ENCODE measurements around the gene MIER1.

Gene MIER1

DNA sequence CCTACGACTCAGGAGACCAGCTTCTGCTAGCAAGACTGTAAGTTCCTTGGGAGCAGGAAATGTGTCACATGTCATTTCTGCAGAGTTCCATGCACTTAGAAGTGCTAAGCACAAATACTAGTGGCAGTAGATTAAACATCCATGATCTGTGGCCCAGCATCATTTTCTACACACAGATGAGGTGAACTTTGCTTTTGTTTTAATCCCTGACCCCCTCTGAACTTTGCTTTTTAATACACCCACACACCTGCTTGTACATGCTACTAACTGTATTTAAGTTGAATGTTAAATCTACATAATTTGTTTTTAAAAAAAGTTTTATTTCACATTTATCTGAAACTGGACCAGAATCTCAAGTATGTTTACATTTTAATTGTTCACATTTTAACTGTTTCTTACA is 104.7 kb downstream of the MIER1 start:
- H3K4me3 ChIP-seq (ENCODE audit: low read depth, low read length): no peak overlapping the region
- TF ChIP-seq, protein P1, sequence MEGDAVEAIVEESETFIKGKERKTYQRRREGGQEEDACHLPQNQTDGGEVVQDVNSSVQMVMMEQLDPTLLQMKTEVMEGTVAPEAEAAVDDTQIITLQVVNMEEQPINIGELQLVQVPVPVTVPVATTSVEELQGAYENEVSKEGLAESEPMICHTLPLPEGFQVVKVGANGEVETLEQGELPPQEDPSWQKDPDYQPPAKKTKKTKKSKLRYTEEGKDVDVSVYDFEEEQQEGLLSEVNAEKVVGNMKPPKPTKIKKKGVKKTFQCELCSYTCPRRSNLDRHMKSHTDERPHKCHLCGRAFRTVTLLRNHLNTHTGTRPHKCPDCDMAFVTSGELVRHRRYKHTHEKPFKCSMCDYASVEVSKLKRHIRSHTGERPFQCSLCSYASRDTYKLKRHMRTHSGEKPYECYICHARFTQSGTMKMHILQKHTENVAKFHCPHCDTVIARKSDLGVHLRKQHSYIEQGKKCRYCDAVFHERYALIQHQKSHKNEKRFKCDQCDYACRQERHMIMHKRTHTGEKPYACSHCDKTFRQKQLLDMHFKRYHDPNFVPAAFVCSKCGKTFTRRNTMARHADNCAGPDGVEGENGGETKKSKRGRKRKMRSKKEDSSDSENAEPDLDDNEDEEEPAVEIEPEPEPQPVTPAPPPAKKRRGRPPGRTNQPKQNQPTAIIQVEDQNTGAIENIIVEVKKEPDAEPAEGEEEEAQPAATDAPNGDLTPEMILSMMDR (IDR thresholded peaks at IDR 0.05; ENCODE audit: insufficient read depth, low read length, missing control alignments): no peak
- POLR2A ChIA-PET: no interaction called here
- CTCF ChIA-PET: interaction anchor here (1.0 to 1.6 kb wide), 4 partner anchors 9 to 303 kb away, joined by 3 to 4 read pairs (median 4); no protein-coding TSS in a partner anchor
- DNase-seq (ENCODE audit: low read depth, low spot score): no peak

DNA sequence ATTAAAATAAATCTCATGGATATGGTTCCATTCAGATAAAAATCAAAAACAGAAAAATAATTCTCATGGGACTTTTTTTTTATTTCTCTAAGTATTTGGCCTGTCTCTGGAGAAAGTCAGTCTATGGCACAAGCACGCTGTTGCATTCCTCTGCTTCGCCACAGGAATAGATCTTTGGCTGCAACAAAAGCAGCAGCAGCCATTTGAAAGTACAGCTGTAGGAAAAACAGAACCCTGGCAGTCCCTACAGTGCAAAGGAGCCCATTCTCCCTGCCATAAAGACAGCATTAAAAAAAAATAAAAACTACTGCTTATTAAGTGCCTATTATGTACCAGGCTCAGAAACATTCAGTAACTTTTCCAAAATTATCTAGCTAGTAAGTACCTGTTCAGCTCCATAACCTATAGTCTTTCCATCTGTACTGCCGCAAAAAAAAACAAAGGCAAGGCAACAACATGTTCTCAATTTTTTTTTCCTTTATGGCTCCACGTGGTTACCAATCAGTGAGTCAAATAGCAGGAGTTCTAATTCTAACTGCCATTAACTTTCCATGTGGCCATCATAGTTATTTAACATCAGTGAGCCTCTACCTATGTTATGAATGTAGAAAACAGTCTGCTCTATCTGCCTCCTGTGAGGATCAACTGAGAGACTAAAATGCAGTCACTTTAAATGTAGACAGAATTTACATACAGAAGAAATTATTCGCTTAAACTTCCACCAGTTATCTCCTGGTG is 106.5 kb downstream of the MIER1 start:
- no peak overlapping the region for H3K4me3 ChIP-seq (ENCODE audit: low read depth, low read length)
- DNase-seq (ENCODE audit: low read depth, low spot score): no peak
- CTCF ChIA-PET: no interaction called here
- POLR2A ChIA-PET: no interaction called here
- TF ChIP-seq, protein P1 (IDR thresholded peaks at IDR 0.05; ENCODE audit: insufficient read depth, low read length, missing control alignments): no peak

DNA sequence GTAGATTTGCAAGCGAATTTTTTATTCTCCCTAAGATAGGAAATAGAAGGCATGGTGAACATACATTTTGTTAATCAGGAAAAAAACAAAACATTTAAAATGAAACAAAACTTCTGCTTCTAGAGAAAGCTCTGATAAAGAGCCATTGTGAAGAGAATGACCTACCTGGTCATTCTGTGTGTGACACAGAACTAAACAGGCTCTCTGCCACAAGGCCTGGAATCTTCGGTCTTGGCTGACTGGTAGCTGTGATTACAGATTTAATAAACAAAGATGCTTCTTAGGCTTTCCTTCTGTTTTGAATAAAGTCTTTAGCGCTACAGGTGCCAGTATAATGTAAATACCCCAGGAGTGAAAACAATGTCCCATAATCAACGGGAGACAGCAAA is 107.1 kb downstream of the MIER1 start:
- H3K4me3 ChIP-seq (ENCODE audit: low read depth, low read length): no peak overlapping the region
- ChIA-PET POLR2A (no interaction called here), CTCF (no interaction called here)
- DNase-seq (ENCODE audit: low read depth, low spot score): no peak
- TF ChIP-seq, protein P1 (IDR thresholded peaks at IDR 0.05; ENCODE audit: insufficient read depth, low read length, missing control alignments): no peak

All from AG04449 (cell line).